HG03060 (cell line): Measurements from ENCODE around the gene MST1.

Experiments
- ATAC-seq: cut with Tn5 transposase; IDR thresholded peaks from one replicate; pipeline ENCODE4 v1.9.1; 2021; ENCODE audit warnings: low read depth, moderate number of reproducible peaks; ENCODE audit not compliant: unreplicated experiment

The MST1 gene

GRCh38 chr3:49718858-49719213, 29.6 kb upstream of the MST1 start:
- ATAC-seq: no peak

GRCh38 chr3:49717959-49718857, 28.9 kb upstream of the MST1 start:
- no peak for ATAC-seq

- no peak for ATAC-seq
Observed at GRCh38 chr3:49717211-49717958, 28.1 kb upstream of the MST1 start.

DNA sequence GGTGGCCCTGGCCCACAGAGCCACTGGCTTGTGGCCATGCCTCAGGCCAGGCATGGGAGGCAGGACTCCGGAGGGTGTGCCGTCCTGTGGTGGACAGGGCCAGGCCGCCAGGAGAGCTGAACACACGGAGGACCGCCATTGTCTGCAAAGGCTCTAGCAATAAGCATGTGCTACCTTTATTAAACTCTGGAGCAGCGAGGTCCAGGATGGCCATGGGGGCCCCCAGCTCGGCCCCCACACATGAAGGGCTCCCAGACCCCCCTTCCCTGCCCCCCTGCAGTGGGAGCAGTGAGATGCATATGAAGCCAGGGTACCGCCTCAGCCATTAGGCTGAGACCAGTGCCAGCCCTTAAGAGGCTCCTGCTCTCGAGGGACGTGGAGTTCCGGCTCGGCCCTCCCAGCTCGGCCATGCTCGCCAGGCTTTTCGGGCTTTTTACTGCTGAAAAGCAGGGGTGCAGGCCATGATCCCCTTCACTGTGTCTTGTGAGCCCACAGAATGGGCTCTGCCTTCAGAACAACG, 27.5 kb upstream of the MST1 start:
- no peak for ATAC-seq

DNA sequence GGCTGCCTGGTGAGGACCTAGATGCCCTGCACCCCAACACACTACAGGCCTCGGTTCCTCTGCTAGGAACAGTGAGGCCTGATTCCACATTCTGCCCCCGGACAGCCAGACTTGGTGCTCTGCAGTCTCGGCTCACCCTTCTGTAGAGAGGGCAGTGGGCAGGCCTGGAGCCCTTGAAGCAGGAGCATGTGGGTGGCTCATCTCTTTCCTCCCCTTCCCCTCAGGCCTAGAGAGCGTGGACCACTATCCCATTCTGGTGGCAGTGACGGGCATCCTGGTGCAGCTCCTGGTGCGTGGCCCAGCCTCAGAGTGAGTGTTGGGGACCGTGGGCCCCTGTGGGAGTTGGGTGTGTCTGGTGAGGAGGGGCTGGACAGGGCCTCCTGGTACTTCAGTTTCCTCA, 26.9 kb upstream of the MST1 start:
- no peak for ATAC-seq

DNA sequence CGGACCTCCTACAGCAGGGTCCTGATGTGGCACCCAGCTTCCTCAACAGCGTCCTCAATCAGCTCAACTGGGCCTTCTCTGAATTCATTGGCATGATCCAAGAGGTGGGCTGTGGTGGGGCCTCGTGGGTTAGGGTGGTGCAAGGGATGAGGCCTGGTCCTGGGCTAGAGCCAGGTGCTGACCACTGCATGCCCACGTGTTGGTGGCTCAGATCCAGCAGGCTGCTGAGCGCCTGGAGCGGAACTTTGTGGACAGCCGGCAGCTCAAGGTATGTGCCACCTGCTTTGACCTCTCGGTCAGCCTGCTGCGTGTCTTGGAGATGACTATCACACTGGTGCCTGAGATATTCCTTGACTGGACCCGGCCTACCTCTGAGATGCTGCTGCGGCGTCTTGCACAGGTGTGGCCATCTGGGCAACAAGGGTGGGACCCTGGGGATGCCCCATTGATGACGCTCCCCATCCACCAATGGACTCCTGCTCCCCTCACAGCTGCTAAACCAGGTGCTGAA, 26.4 kb upstream of the MST1 start:
- ATAC-seq: no peak

DNA sequence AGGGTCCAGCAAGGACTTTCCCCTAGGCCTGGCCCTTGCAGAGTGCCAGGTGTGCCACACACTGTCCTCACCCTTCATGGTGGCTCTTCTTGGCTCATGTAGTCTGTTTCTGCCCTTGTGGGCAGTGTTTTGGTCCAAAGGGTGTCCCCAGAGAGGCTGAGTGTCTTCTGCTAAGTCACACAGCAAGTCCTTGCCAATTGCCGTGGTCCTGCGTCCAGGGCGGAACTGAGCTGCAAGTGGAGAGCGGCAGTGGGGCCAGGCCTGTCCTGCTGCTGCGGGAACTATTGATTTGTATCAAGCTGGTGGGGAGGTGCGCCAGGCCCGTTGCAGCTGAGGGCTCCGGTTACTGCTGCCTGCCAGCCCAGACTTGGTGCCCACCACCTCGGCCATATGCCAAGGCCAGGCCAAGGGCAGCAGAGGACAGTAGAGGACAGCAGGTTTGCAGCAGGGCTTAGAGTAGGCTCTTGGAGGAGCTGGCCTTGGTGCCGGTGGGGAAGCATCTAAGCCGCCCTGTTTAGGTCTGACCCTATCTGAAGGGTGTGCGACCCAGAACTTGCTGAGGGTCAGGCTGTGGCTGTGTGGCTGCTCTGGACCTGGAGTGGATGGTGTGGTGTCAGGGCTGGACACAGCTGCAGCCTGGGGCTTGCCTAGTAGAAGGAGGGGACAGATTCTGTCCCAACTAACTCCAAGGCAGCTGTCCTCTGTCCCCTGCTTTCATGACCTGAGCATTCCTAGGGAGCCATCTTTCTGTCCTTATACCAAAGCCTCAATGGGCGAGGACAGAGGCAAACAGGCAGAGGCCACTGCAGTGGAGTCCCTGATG, 25.7 kb upstream of the MST1 start:
- no peak for ATAC-seq

DNA sequence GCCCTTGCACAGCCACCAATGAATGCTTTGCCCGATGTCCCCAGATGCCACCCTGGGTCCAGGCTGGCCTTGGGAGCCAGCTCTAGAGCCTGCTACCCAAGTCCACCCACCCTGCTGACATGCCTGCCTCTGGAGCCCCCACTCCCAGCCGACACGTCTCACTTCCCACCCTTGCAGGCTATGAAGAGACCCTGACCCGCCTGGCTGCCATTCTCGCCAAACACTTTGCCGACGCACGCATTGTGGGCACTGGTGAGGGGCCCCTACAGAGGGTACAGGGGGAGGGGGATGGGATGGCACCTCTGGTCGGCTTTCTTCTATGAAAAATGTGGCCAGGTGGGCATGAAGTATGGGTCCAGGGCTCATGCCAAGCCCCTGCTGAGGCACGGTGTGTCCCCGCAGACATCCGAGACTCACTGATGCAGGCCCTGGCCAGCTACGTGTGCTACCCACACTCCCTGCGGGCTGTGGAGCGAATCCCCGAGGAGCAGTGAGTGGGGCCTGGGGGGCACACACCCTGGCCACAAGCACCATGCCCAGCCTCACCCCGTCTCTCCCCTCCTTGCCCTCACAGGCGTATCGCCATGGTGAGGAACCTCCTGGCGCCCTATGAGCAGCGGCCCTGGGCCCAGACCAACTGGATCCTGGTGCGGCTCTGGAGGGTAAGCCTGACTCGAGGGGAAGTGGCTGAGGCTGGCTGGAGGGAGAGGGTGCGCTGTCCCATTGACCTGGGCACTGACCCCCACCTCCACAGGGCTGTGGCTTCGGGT, 24.2 kb upstream of the MST1 start:
- ATAC-seq: no peak

GRCh38 chr3:49712631-49713317, 23.5 kb upstream of the MST1 start:
- no peak for ATAC-seq

DNA sequence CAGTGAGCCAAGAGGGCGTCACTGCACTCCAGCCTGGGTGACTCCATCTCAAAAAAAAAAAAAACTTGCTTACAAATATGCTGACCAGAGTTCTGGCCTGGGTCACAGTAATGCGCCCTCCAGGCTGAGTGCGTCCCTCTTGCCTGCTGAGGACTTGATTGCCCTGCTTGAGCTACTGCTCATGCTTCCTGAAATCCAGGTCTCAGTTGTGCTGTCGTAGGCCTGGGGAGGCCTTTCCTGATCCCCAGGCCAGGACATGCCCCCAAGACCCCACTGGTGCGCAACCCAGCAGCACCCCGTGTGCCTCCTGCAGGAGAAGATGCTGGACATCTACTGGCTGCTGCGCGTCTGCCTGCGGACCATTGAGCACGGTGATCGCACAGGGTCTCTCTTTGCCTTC, 22.9 kb upstream of the MST1 start:
- no peak for ATAC-seq

- no peak for ATAC-seq
Observed at GRCh38 chr3:49711489-49711888, 22.2 kb upstream of the MST1 start.

DNA sequence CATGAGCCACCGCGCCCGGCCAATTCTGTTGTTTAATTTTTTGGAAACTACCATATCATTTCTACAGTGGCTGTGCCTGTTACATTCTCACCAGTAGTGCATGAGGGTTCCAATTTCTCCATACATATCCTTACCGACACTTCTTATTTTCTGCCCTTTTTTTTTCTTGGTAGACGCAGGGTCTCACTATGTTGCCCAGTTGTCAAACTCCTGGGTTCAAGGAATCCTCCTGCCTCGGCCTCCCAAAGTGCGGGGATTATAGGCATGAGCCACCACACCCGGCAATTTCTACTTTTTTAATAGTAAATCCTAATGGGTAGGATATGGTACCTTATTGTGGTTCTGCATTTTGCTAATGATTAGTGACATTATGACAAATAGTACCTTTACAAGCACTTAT, 20.6 kb upstream of the MST1 start:
- no peak for ATAC-seq

- ATAC-seq: no peak
Observed at GRCh38 chr3:49707113-49707480, 17.8 kb upstream of the MST1 start.

DNA sequence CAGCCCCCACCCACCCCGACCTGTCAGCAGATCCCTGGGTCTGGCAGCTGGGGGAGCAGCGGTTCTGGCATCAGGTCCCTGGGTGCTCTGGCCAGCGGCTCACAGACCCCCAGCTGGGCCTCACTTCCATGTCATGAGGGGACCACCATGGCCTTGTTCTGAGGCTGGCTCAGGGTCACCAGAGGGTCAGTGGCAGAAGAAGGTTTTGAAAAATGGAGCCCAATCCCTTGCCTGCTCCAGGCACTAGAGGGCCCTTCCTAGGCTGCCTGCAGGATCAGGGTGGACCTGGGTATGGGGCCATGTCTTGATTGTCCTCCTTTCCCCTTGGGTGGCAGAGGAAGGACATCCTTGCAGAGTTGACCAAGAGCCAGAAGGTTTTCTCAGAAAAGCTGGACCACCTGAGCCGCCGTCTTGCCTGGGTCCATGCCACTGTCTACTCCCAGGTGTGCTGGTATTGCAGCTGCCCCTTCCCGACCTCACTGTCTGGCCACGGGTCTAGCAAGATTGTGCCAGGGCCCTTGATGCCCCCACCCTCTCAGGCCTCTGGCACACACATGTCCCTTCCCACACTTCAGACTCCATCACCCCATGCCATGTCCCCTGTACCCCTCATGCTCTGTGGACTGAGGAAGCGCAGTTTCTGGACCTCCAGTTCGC, 17.3 kb upstream of the MST1 start:
- no peak for ATAC-seq

DNA sequence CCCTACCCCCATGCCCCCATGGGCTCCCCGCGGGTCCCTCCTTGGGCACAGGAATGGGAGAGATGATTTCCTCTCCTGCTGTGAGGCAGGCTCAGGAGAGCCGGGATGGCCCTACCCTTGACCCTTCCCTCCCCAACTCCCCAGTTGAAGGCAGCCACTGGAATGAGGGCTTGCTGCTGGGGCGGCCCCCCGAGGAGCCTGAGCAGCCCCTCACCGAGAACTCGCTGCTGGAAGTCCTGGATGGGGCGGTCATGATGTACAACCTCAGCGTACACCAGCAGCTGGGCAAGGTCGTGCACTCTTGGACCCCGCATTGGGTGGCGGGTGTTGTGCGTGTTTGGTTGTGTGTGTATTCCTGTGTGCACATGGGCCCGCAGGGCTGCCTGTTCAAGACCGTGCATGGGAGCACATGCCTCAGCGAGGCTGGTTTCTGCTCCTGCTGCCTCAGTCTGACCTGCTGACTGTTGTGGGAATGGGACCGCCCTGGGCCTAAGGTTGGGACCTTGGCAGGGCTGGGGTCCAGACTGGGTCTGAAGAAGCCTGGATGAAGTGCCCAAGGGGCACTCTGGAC, 16.2 kb upstream of the MST1 start:
- ATAC-seq: no peak

GRCh38 chr3:49704629-49705028, 15.4 kb upstream of the MST1 start:
- no peak for ATAC-seq

GRCh38 chr3:49703956-49704355, 14.7 kb upstream of the MST1 start:
- ATAC-seq: no peak

- no peak for ATAC-seq
Observed at GRCh38 chr3:49703443-49703927, 14.2 kb upstream of the MST1 start.
